K562 (cell line): ENCODE data around the gene LRRC47. TPM values are rescaled to one million over a fixed set of nuclear protein-coding genes. Genes with fewer than 3 reads are reported as not detected.

ENCODE experiments used
- ATAC-seq: fragments of 200-7000 bp; cut with Tn5 transposase; 3 replicates; pipeline ENCODE4 v1.9.1; 2020; ENCODE audit warnings: moderate library complexity
- BruUV-seq: library from RNA; stranded (reverse); fragments of 400-500 nt; replicated peaks from 2 replicates; lab custom pipeline; 2021; lab: Mats Ljungman, UMichigan
- CTCF ChIA-PET: fragments of 300-600 bp; formaldehyde crosslinking; extraction: SDS; loops from one replicate; lab custom pipeline; 2021; ENCODE audit warnings: low intra/inter-chr PET ratio; lab: Yijun Ruan, JAX
- POLR2A ChIA-PET: fragments of 300-600, 350-650 bp; sonication (Branson Sonifier 250); formaldehyde crosslinking; extraction: SDS; loops from one replicate; lab custom pipeline; 2021; ENCODE audit warnings: antibody characterized with exemption, inconsistent platforms; lab: Yijun Ruan, JAX
- DNase-seq, 4 experiments: peaks; one replicate each; pipeline versions ENCODE4 v3.0.0 to v3.0.0-alpha.2; 2011 to 2018; ENCODE audit warnings: low spot score in 3 of 4, mixed read lengths in 3 of 4; ENCODE audit errors: extremely low read depth in 1 of 4
- FAIRE-seq: peaks from 2 replicates; lab custom pipeline; 2011; peaks lifted over from hg19 to GRCh38; lab: Jason Lieb, UNC
- H2AFZ ChIP-seq: 2 replicates; pipeline ENCODE4 v1.6.0; 2011; ENCODE audit warnings: low read depth, low read length, control low read depth, inconsistent platforms
- H3K27ac ChIP-seq: fragments of 200-600 bp; 3 replicates; pipeline ENCODE4 v1.8.0; 2011; ENCODE audit warnings: low read depth, mild to moderate bottlenecking, control low read depth, inconsistent platforms, low read length, moderate library complexity, mixed read lengths; ENCODE audit errors: extremely low read depth
- H3K27me3 ChIP-seq, 2 experiments: fragments of 300-600 bp in 1 of 2; 2 replicates in 1 of 2; 3 replicates in 1 of 2; pipeline versions ENCODE4 v1.6.0 to v1.8.0; 2011; ENCODE audit warnings: inconsistent platforms in 2 of 2, low read length in 2 of 2, mild to moderate bottlenecking in 1 of 2, mixed read lengths in 1 of 2, moderate library complexity in 1 of 2; ENCODE audit not compliant: control insufficient read depth in 2 of 2, insufficient read depth in 2 of 2
- H3K36me3 ChIP-seq: fragments of 300-600 bp; 3 replicates; pipeline ENCODE4 v1.8.0; 2011; ENCODE audit warnings: mild to moderate bottlenecking, low read length, inconsistent platforms; ENCODE audit not compliant: control insufficient read depth, insufficient read depth
- H3K4me1 ChIP-seq, 2 experiments: fragments of 200-600 bp in 1 of 2; replicated peaks in 1 of 2; 2 replicates in 1 of 2; 3 replicates in 1 of 2; pipeline versions ENCODE4 v1.5.1 to v1.8.0; 2011; ENCODE audit warnings: inconsistent platforms in 2 of 2, low read length in 2 of 2, mild to moderate bottlenecking in 1 of 2, mixed read lengths in 1 of 2, moderate library complexity in 1 of 2; ENCODE audit not compliant: control insufficient read depth in 2 of 2, insufficient read depth in 2 of 2
- H3K4me2 ChIP-seq: 2 replicates; pipeline ENCODE4 v1.6.1; 2011; ENCODE audit warnings: low read length, control low read depth, inconsistent platforms, mixed read lengths; ENCODE audit not compliant: insufficient read depth
- H3K4me3 ChIP-seq: fragments of 200-600 bp; sonication (generic), shearing (Covaris generic); 2 replicates; pipeline ENCODE4 v1.5.1; 2016; ENCODE audit warnings: control low read depth, inconsistent platforms
- H3K79me2 ChIP-seq: fragments of 200-600 bp; 3 replicates; pipeline ENCODE4 v1.8.0; 2011; ENCODE audit warnings: low read length, inconsistent platforms; ENCODE audit not compliant: control insufficient read depth, insufficient read depth
- H3K9ac ChIP-seq, 2 experiments: 2 replicates each; pipeline versions ENCODE4 v1.6.0 to v1.6.1; 2011; ENCODE audit warnings: low read depth in 2 of 2, low read length in 2 of 2, control low read depth in 1 of 2, inconsistent platforms in 1 of 2, mild to moderate bottlenecking in 1 of 2, mixed read lengths in 1 of 2; ENCODE audit not compliant: insufficient read depth in 1 of 2
- H3K9me1 ChIP-seq: one replicate; pipeline ENCODE4 v1.6.0; 2011; ENCODE audit warnings: inconsistent platforms, mild to moderate bottlenecking, low read length, moderate library complexity; ENCODE audit not compliant: control insufficient read depth, insufficient read depth
- H3K9me3 ChIP-seq: replicated peaks from 2 replicates; pipeline ENCODE4 v1.5.1; 2011; ENCODE audit warnings: low read depth, low read length, inconsistent platforms; ENCODE audit not compliant: control insufficient read depth, insufficient read depth
- H4K20me1 ChIP-seq: replicated peaks from 2 replicates; pipeline ENCODE4 v1.6.1; 2011; ENCODE audit warnings: low read length, inconsistent platforms, mixed read lengths; ENCODE audit not compliant: control insufficient read depth, insufficient read depth
- BRD9 ChIP-seq: fragments of 450-650 bp; IDR thresholded peaks from 2 replicates; pipeline ENCODE4 v1.6.1; 2018; ENCODE audit warnings: low read depth; ENCODE audit not compliant: partially characterized antibody
- FOXP1 ChIP-seq: sonication (generic); formaldehyde crosslinking; IDR thresholded peaks from 2 replicates; pipeline ENCODE4 v1.8.0; 2022; ENCODE audit warnings: mild to moderate bottlenecking, missing genetic modification reagents
- HNRNPLL ChIP-seq: fragments of 200-400 bp; formaldehyde crosslinking; IDR thresholded peaks from 2 replicates; pipeline ENCODE4 v1.6.1; 2017; ENCODE audit warnings: low read length, low read depth, mild to moderate bottlenecking; ENCODE audit not compliant: poor library complexity, severe bottlenecking
- JUN ChIP-seq, 2 experiments: sonication (generic) in 1 of 2; formaldehyde crosslinking in 1 of 2; IDR thresholded peaks; 2 replicates each; pipeline versions ENCODE4 v1.6.1 to v1.8.0; 2012 to 2022; ENCODE audit warnings: borderline replicate concordance in 2 of 2, mild to moderate bottlenecking in 2 of 2, improper control_type of control experiment in 1 of 2, low read depth in 1 of 2, low read length in 1 of 2, missing genetic modification reagents in 1 of 2
- KDM5B ChIP-seq: fragments of 200-600 bp; sonication (generic); IDR thresholded peaks from 2 replicates; pipeline ENCODE4 v1.6.1; 2012; ENCODE audit warnings: low read depth, mild to moderate bottlenecking, moderate library complexity, low read length, control low read depth, inconsistent platforms; ENCODE audit not compliant: insufficient replicate concordance
- PML ChIP-seq: IDR thresholded peaks from 2 replicates; pipeline ENCODE4 v1.6.1; 2012; ENCODE audit warnings: low read length, inconsistent platforms
- POLR2B ChIP-seq: fragments of 450-650 bp; IDR thresholded peaks from 2 replicates; pipeline ENCODE4 v1.6.1; 2018; ENCODE audit warnings: low read depth; ENCODE audit not compliant: partially characterized antibody
- SOX6 ChIP-seq: fragments of 450-650 bp; IDR thresholded peaks from 2 replicates; pipeline ENCODE4 v1.6.1; 2014; ENCODE audit warnings: mild to moderate bottlenecking
- SUPT5H ChIP-seq: fragments of 450-650 bp; IDR thresholded peaks from 2 replicates; pipeline ENCODE4 v1.6.1; 2016
- ZNF57 ChIP-seq: fragments of 450-650 bp; formaldehyde crosslinking; IDR thresholded peaks from 2 replicates; pipeline ENCODE4 v1.4.0; 2020; ENCODE audit warnings: mild to moderate bottlenecking, moderate library complexity
- WGBS: fragments of 100-300 bp; shearing (Covaris generic); methylation state at CpG from one replicate; pipeline ENCODE4 v1.1.6; 2016; ENCODE audit warnings: low coverage, mixed read lengths; ENCODE audit not compliant: insufficient coverage; ENCODE audit errors: missing lambda C conversion rate; 5-methylcytosine and 5-hydroxymethylcytosine counted together
- in situ Hi-C: fragments of 300-500 bp; cut with MboI; formaldehyde crosslinking; loops from 4 replicates; pipeline ENCODE4 v1.15.0; 2018; ENCODE audit warnings: inconsistent platforms, mixed read lengths
- intact Hi-C: fragments of 100-400 bp; cut with micrococcal nuclease; formaldehyde crosslinking; loops from 2 replicates; pipeline ENCODE4 v1.14.2; 2022
- polyA plus RNA-seq, 8 experiments: library from polyadenylated mRNA; depleted of rRNA in 4 of 8; stranded (reverse) in 5 of 8; unstranded in 3 of 8; fragments of >200 nt; fragmentation: Nextera tagmentation in 2 of 8; fragmentation: Illumina TruSeq in 1 of 8; extraction: Ambion mirVana in 2 of 8; extraction: Trizol in 1 of 8; gene quantifications; 2 replicates each; pipeline versions ENCODE4 v1.2.1 to v1.2.3, GENCODE V29; 2011 to 2014; ENCODE audit warnings: inconsistent platforms in 1 of 8, missing spikeins in 1 of 8
- total RNA-seq, 7 experiments: library from RNA; depleted of rRNA in 6 of 7; stranded (reverse); fragments of >200 nt in 6 of 7; fragmentation: Illumina TruSeq in 2 of 7; extraction: Trizol in 2 of 7; gene quantifications; 2 replicates each; pipeline versions ENCODE4 v1.2.1 to v1.2.3, GENCODE V29; 2011 to 2021; ENCODE audit warnings: low replicate concordance in 1 of 7
- TF ChIP-seq, protein P1 (sequence below): fragments of 250-450 bp; sonication (Bioruptor Pico); IDR thresholded peaks from 2 replicates; pipeline ENCODE4 v1.5.0; 2021; ENCODE audit warnings: mild to moderate bottlenecking, borderline replicate concordance
- TF ChIP-seq, protein P2 (sequence below): sonication (generic); formaldehyde crosslinking; IDR thresholded peaks from 2 replicates; pipeline ENCODE4 v1.8.1; 2023; ENCODE audit warnings: missing genetic modification reagents, mild to moderate bottlenecking, borderline replicate concordance

Gene LRRC47
- total and polyA plus RNA-seq, 9 of the 15 experiments (the other 6 are each of a cell fraction or from before 2014, with no cell fraction given) = 4.6 to 68.0 (median 35.9) TPM

DNA sequence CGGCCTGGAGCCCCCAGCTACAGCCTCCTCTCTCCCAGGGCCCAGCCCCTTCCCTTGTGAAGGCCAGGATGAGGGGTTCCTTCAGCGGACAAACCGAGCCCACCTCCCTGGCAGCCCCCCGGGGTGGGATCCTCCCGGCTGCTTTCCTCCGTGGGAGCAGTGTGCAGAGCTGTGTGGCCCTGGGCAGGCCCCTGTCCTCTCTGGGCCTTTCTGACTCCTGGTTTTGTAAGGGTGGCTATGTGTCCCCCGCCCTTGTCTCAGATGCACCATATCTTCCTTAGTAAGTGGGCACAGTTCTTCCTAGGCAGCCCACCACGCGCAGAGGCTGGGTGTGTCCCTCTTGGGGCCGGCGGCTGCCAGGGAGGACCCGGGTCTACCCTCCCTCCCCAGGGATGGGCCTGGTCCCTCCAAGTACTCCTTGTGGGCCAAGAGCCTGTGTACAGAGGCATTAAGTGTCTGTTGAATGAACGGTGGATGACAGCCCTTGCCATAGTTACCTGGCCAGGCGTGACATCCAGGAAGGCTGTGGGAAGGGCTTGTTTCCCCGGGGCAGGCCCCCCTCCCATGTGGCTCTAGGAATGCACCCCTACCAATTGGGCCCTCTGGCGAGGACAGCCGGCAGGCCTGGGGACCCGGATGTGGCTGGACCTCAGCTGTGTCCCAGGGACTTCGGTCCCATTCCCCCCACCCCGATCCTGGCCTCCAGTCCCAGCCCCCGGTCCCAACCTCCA is 19.9 kb downstream of the LRRC47 start:
- Histone ChIP-seq H3K4me3 (no peak overlapping the region), H2AFZ (no peak overlapping the region), H3K9me3 (no peaks in the 10 kb centered on the region), H3K9me1 (peaks cover 5% of the 10 kb centered on the region), H3K4me1 (peaks cover 19 to 80% of the 10 kb centered on the region in 2 experiments), H3K79me2 (peaks cover 36% of the 10 kb centered on the region), H3K4me2 (peak overlapping the region; percentile 92; the same call in 1 of the 2 replicates), H3K27me3 (no peaks in the 10 kb centered on the region), H3K9ac (peak overlapping the region; percentile 60 to 84), H4K20me1 (no peaks in the 10 kb centered on the region), H3K36me3 (peaks cover 36% of the 10 kb centered on the region), H3K27ac (peak overlapping the region; percentile 66)
- intact Hi-C loops = loop anchor here (5.0 kb wide), 1 partner anchor 81 kb away; the partner anchor contains the start of genes CEP104 and DFFB
- CTCF ChIA-PET = no interaction called here
- 64% methylated on average over 15 of the region's 21 CpGs for WGBS
- BruUV-seq = no TSS peak
- in situ Hi-C loops = no loop called here
- POLR2A ChIA-PET = interaction anchor here (0.6 to 2.3 kb wide), 10 partner anchors 8 to 218 kb away, joined by 3 to 14 read pairs (median 4); partner anchors contain the start of gene LRRC47
- ATAC-seq (no peak), DNase-seq (peak in 1 of 4 experiments; percentile 23), FAIRE-seq (peak; percentile 68)
- peak; percentile 62 for TF ChIP-seq BRD9
- TF ChIP-seq KDM5B = peak; percentile 11
- TF ChIP-seq, protein P1, sequence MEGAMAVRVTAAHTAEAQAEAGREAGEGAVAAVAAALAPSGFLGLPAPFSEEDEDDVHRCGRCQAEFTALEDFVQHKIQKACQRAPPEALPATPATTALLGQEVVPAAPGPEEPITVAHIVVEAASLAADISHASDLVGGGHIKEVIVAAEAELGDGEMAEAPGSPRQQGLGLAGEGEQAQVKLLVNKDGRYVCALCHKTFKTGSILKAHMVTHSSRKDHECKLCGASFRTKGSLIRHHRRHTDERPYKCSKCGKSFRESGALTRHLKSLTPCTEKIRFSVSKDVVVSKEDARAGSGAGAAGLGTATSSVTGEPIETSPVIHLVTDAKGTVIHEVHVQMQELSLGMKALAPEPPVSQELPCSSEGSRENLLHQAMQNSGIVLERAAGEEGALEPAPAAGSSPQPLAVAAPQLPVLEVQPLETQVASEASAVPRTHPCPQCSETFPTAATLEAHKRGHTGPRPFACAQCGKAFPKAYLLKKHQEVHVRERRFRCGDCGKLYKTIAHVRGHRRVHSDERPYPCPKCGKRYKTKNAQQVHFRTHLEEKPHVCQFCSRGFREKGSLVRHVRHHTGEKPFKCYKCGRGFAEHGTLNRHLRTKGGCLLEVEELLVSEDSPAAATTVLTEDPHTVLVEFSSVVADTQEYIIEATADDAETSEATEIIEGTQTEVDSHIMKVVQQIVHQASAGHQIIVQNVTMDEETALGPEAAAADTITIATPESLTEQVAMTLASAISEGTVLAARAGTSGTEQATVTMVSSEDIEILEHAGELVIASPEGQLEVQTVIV (CRISPR knock-in tag) = 0 out of 2 replicates have a peak, but pooled peaks have one; percentile 52
- TF ChIP-seq HNRNPLL = no peak
- TF ChIP-seq JUN (IDR thresholded peaks at IDR 0.05; ENCODE audit: borderline replicate concordance, low read depth, low read length) = no peak
- TF ChIP-seq JUN (CRISPR knock-in tag; IDR thresholded peaks at IDR 0.05; ENCODE audit: borderline replicate concordance) = 0 out of 2 replicates have a peak, but pooled peaks have one; percentile 31
- 0 out of 2 replicates have a peak, but pooled peaks have one; percentile 6 for TF ChIP-seq PML
- 0 out of 2 replicates have a peak, but pooled peaks have one; percentile 45 for TF ChIP-seq ZNF57 (CRISPR knock-in tag)
- TF ChIP-seq POLR2B = peak; percentile 14
- TF ChIP-seq FOXP1 (CRISPR knock-in tag) = 0 out of 2 replicates have a peak, but pooled peaks have one; percentile 2
- TF ChIP-seq, protein P2, sequence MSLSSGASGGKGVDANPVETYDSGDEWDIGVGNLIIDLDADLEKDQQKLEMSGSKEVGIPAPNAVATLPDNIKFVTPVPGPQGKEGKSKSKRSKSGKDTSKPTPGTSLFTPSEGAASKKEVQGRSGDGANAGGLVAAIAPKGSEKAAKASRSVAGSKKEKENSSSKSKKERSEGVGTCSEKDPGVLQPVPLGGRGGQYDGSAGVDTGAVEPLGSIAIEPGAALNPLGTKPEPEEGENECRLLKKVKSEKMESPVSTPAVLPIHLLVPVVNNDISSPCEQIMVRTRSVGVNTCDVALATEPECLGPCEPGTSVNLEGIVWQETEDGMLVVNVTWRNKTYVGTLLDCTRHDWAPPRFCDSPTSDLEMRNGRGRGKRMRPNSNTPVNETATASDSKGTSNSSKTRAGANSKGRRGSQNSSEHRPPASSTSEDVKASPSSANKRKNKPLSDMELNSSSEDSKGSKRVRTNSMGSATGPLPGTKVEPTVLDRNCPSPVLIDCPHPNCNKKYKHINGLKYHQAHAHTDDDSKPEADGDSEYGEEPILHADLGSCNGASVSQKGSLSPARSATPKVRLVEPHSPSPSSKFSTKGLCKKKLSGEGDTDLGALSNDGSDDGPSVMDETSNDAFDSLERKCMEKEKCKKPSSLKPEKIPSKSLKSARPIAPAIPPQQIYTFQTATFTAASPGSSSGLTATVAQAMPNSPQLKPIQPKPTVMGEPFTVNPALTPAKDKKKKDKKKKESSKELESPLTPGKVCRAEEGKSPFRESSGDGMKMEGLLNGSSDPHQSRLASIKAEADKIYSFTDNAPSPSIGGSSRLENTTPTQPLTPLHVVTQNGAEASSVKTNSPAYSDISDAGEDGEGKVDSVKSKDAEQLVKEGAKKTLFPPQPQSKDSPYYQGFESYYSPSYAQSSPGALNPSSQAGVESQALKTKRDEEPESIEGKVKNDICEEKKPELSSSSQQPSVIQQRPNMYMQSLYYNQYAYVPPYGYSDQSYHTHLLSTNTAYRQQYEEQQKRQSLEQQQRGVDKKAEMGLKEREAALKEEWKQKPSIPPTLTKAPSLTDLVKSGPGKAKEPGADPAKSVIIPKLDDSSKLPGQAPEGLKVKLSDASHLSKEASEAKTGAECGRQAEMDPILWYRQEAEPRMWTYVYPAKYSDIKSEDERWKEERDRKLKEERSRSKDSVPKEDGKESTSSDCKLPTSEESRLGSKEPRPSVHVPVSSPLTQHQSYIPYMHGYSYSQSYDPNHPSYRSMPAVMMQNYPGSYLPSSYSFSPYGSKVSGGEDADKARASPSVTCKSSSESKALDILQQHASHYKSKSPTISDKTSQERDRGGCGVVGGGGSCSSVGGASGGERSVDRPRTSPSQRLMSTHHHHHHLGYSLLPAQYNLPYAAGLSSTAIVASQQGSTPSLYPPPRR (CRISPR knock-in tag) = no peak
- peak; percentile 20; the same call in 1 of the 2 replicates for TF ChIP-seq SUPT5H
- TF ChIP-seq SOX6 = no peak
